ENCODE measurements around the gene COX6A2. TPM values are rescaled to one million over a fixed set of nuclear protein-coding genes. Genes with fewer than 3 reads are reported as not detected.

Gene COX6A2
- total RNA-seq, 1 experiment from 2014 or later: not detected

DNA sequence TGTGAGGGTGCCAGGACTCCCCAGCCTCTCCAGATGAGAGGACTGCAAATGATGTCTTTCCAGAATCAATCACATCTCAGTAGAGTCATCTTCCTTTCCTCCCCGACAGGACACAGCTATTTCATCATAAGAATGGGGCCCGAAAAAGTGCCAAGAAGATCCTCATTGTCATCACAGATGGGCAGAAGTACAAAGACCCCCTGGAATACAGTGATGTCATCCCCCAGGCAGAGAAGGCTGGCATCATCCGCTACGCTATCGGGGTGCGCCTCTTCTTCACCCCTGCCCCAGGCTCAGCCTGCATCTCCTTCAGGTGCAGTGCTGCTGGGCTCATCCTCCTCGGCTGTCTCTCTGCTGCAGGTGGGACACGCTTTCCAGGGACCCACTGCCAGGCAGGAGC is 20.8 kb downstream of the COX6A2 start:
- Histone ChIP-seq H3K4me2 (ENCODE audit: insufficient read depth, insufficient read length, low read length) (no peak overlapping the region), H2BK120ac (ENCODE audit: low read depth, low read length, poor library complexity, severe bottlenecking) (no peak overlapping the region), H2BK12ac (ENCODE audit: insufficient read length, low read depth, low read length) (no peak overlapping the region), H3K56ac (ENCODE audit: insufficient read length, low read depth, low read length) (no peak overlapping the region), H3T11ph (ENCODE audit: low read length) (no peak overlapping the region), H2AK5ac (ENCODE audit: insufficient read length, low read length) (no peak overlapping the region), H2AFZ (ENCODE audit: low read length) (no peak overlapping the region), H4K91ac (ENCODE audit: insufficient read length, low read depth, low read length) (no peak overlapping the region), H4K8ac (replicated peaks; ENCODE audit: insufficient read length, low read depth, low read length) (no peak overlapping the region), H4K20me1 (ENCODE audit: control insufficient read depth, insufficient read depth, insufficient read length) (no peaks in the 10 kb centered on the region), H3K4me1 (ENCODE audit: insufficient read depth, low read length) (no peaks in the 10 kb centered on the region), H3K23ac (ENCODE audit: insufficient read length, low read depth, low read length) (no peak overlapping the region), H3K27me3 (ENCODE audit: insufficient read depth, low read length) (no peaks in the 10 kb centered on the region), H2BK20ac (ENCODE audit: low read depth, low read length, poor library complexity, severe bottlenecking) (no peak overlapping the region), H3K18ac (ENCODE audit: insufficient read length, low read depth, low read length) (no peak overlapping the region), H3K79me1 (ENCODE audit: insufficient read depth, low read depth, low read length, poor library complexity, severe bottlenecking) (no peaks in the 10 kb centered on the region), H2BK5ac (ENCODE audit: insufficient read length, low read length) (no peak overlapping the region), H3K14ac (ENCODE audit: insufficient read depth, low read length) (no peak overlapping the region), H3K79me2 (ENCODE audit: insufficient read depth, low read length) (no peaks in the 10 kb centered on the region), H3K4ac (ENCODE audit: low read depth, low read length) (no peak overlapping the region), H2BK15ac (ENCODE audit: low read depth, low read length) (peak overlapping the region; percentile 38; the same call in 1 of the 2 replicates), H3K9ac (ENCODE audit: extremely low read depth, insufficient read length, low read length) (no peak overlapping the region), H3K27ac (ENCODE audit: insufficient read length, low read depth, low read length) (no peak overlapping the region), H3K9me3 (ENCODE audit: control insufficient read depth, low read depth, low read length) (no peaks in the 10 kb centered on the region), H3K23me2 (ENCODE audit: insufficient read length, low read depth, low read length, poor library complexity, severe bottlenecking) (no peaks in the 10 kb centered on the region), H4K5ac (ENCODE audit: insufficient read length, low read depth, low read length) (no peak overlapping the region)
- no peak for TF ChIP-seq CTCF (conservative IDR thresholded peaks at IDR 0.05)
- Mint-ChIP-seq H3K4me1 (no peaks in the 10 kb centered on the region), H3K4me3 (no peak overlapping the region), H3K36me3 (ENCODE audit: insufficient read depth in 1 of 3, low read depth in 3 of 3) (no peaks in the 10 kb centered on the region), H3K27ac (no peak overlapping the region), H3K27me3 (ENCODE audit: low read depth) (peaks cover 15% of the 10 kb centered on the region), H3K9me3 (peaks cover 0 to 2% of the 10 kb centered on the region in 2 experiments; a peak in 1 of 5 replicates)
- DNase-seq: no peak
- no CpG with 5 or more reads among the region's 8 CpGs for WGBS (ENCODE audit: extremely low coverage, insufficient read length, low lambda C conversion rate)

Data from H9 (cell line).